RWPE1 (cell line): Measurements from ENCODE around the gene PDGFRB.

Source experiments
- CTCF ChIA-PET: fragments of 350-600 bp; sonication (Branson Sonifier 250); formaldehyde crosslinking; extraction: SDS; loops from one replicate; lab custom pipeline; 2021; lab: Yijun Ruan, JAX
- POLR2A ChIA-PET: fragments of 400-600 bp; formaldehyde crosslinking; extraction: SDS; loops from one replicate; lab custom pipeline; 2020; ENCODE audit warnings: antibody characterized with exemption; ENCODE audit not compliant: low non-redundant PET; lab: Yijun Ruan, JAX
- DNase-seq: peaks from one replicate; pipeline ENCODE4 v3.0.0; 2012; ENCODE audit warnings: low spot score
- H3K27ac ChIP-seq: fragments of 450-650 bp; 2 replicates; pipeline ENCODE4 v1.5.1; 2017
- TF ChIP-seq, protein P1 (sequence below): fragments of 450-650 bp; conservative IDR thresholded peaks from 2 replicates; pipeline ENCODE4 v1.5.1; 2017; ENCODE audit warnings: low read depth, mild to moderate bottlenecking

The PDGFRB gene

DNA sequence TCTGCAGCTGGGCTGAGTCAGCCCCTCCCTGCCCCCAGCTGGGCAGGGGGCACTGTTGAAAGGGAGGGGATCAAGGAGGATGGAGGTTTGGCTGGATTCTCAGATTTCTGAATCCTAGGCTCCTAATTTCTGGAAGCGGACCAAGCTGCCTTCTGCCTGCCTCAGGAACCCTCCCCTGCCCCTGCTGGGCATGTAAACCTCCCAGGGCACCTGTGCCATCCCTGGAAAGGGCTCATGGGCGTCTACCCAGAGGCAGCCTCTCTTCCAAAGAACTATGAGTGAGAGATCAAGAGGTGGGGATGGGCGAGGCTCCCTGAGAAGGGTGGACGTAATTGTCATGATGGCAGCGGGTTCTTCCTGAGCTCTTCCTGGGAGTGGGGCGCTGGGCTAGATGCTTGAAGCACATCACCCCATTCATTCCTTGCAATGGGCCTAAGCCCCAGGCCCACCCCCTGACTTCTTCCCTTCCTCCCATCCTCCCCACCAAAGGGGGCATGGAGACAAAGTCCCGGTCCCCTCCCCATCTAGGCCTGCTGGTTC, 90.9 kb downstream of the PDGFRB start:
- POLR2A ChIA-PET: no interaction called here
- no peak overlapping the region for H3K27ac ChIP-seq
- CTCF ChIA-PET: interaction anchor here (0.5 to 1.0 kb wide), 3 partner anchors 12 to 49 kb away, joined by 3 to 7 read pairs (median 5); no protein-coding TSS in a partner anchor
- TF ChIP-seq, protein P1, sequence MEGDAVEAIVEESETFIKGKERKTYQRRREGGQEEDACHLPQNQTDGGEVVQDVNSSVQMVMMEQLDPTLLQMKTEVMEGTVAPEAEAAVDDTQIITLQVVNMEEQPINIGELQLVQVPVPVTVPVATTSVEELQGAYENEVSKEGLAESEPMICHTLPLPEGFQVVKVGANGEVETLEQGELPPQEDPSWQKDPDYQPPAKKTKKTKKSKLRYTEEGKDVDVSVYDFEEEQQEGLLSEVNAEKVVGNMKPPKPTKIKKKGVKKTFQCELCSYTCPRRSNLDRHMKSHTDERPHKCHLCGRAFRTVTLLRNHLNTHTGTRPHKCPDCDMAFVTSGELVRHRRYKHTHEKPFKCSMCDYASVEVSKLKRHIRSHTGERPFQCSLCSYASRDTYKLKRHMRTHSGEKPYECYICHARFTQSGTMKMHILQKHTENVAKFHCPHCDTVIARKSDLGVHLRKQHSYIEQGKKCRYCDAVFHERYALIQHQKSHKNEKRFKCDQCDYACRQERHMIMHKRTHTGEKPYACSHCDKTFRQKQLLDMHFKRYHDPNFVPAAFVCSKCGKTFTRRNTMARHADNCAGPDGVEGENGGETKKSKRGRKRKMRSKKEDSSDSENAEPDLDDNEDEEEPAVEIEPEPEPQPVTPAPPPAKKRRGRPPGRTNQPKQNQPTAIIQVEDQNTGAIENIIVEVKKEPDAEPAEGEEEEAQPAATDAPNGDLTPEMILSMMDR: no peak
- DNase-seq: no peak
